SK-N-SH (cell line): ENCODE measurements around the gene KIF13A. TPM values are rescaled to one million over a fixed set of nuclear protein-coding genes. Genes with fewer than 3 reads are reported as not detected.

ENCODE experiments used
- CTCF ChIA-PET: fragments of 300-600, 350-600 bp; formaldehyde crosslinking; extraction: SDS; loops from one replicate; lab custom pipeline; 2021; lab: Yijun Ruan, JAX
- POLR2A ChIA-PET: fragments of 350-600 bp; sonication (Branson Sonifier 250); formaldehyde crosslinking; extraction: SDS; loops from one replicate; lab custom pipeline; 2020; ENCODE audit warnings: antibody characterized with exemption, inconsistent platforms; lab: Yijun Ruan, JAX
- DNase-seq: peaks from one replicate; pipeline ENCODE4 v3.0.0; 2012
- H2AFZ ChIP-seq: fragments of 200-600 bp; sonication (generic); 2 replicates; pipeline ENCODE4 v1.8.1; 2016; ENCODE audit warnings: antibody characterized with exemption, mild to moderate bottlenecking, low read depth
- H3F3A ChIP-seq: fragments of 200-600 bp; sonication (generic); replicated peaks from 2 replicates; pipeline ENCODE3; 2016; ENCODE audit warnings: antibody characterized with exemption, mild to moderate bottlenecking; ENCODE audit not compliant: insufficient read depth
- H3K27ac ChIP-seq, 2 experiments: fragments of 200-500 bp in 1 of 2; fragments of 200-600 bp in 1 of 2; sonication (Bioruptor generic) in 1 of 2; sonication (generic), shearing (Covaris generic) in 1 of 2; 2 replicates each; pipeline versions ENCODE4 v1.5.1 to v1.6.1; 2014 to 2016; ENCODE audit warnings: low read depth in 2 of 2, inconsistent platforms in 1 of 2, low read length in 1 of 2, mild to moderate bottlenecking in 1 of 2, mixed read lengths in 1 of 2
- H3K27me3 ChIP-seq: fragments of 200-600 bp; sonication (generic), shearing (Covaris generic); 2 replicates; pipeline ENCODE4 v1.6.1; 2016; ENCODE audit warnings: mixed run types; ENCODE audit not compliant: insufficient read depth
- H3K36me3 ChIP-seq, 2 experiments: fragments of 200-500 bp in 1 of 2; fragments of 200-600 bp in 1 of 2; sonication (Bioruptor generic) in 1 of 2; sonication (generic) in 1 of 2; replicated peaks in 1 of 2; 2 replicates each; pipeline versions ENCODE3 to v1.5.1; 2014 to 2016; ENCODE audit warnings: low read length in 1 of 2, mild to moderate bottlenecking in 1 of 2; ENCODE audit not compliant: insufficient read depth in 2 of 2, control insufficient read depth in 1 of 2
- H3K4me1 ChIP-seq, 2 experiments: fragments of 200-500 bp in 1 of 2; fragments of 200-600 bp in 1 of 2; sonication (Bioruptor generic) in 1 of 2; sonication (generic), shearing (Covaris generic) in 1 of 2; 2 replicates each; pipeline versions ENCODE4 v1.5.1 to v1.6.1; 2014 to 2016; ENCODE audit warnings: low read depth in 1 of 2, low read length in 1 of 2, mixed run types in 1 of 2; ENCODE audit not compliant: insufficient read depth in 2 of 2, control insufficient read depth in 1 of 2
- H3K4me2 ChIP-seq: fragments of 200-600 bp; sonication (generic), shearing (Covaris generic); 2 replicates; pipeline ENCODE4 v1.6.1; 2017; ENCODE audit warnings: mixed run types
- H3K4me3 ChIP-seq, 2 experiments: fragments of 200-500 bp in 1 of 2; fragments of 200-600 bp in 1 of 2; sonication (Bioruptor generic) in 1 of 2; sonication (generic), shearing (Covaris generic) in 1 of 2; 2 replicates each; pipeline versions ENCODE4 v1.5.1 to v1.8.1; 2014 to 2016; ENCODE audit warnings: low read depth in 2 of 2, inconsistent platforms in 1 of 2, low read length in 1 of 2, mild to moderate bottlenecking in 1 of 2, mixed read lengths in 1 of 2, moderate library complexity in 1 of 2
- H3K79me2 ChIP-seq: fragments of 200-600 bp; sonication (generic); 2 replicates; pipeline ENCODE4 v1.8.1; 2017; ENCODE audit warnings: mild to moderate bottlenecking; ENCODE audit not compliant: insufficient read depth
- H3K9ac ChIP-seq: fragments of 200-600 bp; sonication (generic); 2 replicates; pipeline ENCODE4 v1.6.1; 2017; ENCODE audit warnings: mixed run types
- H3K9me2 ChIP-seq: fragments of 200-600 bp; sonication (generic); 2 replicates; pipeline ENCODE4 v1.6.1; 2017; ENCODE audit warnings: mixed run types
- H3K9me3 ChIP-seq: fragments of 200-600 bp; sonication (generic); 2 replicates; pipeline ENCODE4 v1.6.1; 2017; ENCODE audit warnings: mixed run types, mild to moderate bottlenecking, moderate library complexity
- H4K20me1 ChIP-seq: fragments of 200-600 bp; sonication (generic); 2 replicates; pipeline ENCODE4 v1.6.1; 2017; ENCODE audit warnings: mild to moderate bottlenecking, mixed run types; ENCODE audit not compliant: insufficient read depth
- CTCF ChIP-seq: fragments of 200-600 bp; sonication (generic); IDR thresholded peaks from 2 replicates; pipeline ENCODE4 v1.6.1; 2017; ENCODE audit warnings: antibody characterized with exemption, mild to moderate bottlenecking, moderate library complexity
- EP300 ChIP-seq, 2 experiments: IDR thresholded peaks; 2 replicates each; pipeline versions ENCODE4 v1.4.0 to v1.6.1; 2012; ENCODE audit warnings: borderline replicate concordance in 1 of 2, low read depth in 1 of 2, low read length in 1 of 2
- FOXM1 ChIP-seq: IDR thresholded peaks from 2 replicates; pipeline ENCODE4 v1.4.0; 2012; ENCODE audit warnings: low read depth, mild to moderate bottlenecking
- GABPA ChIP-seq: IDR thresholded peaks from 2 replicates; pipeline ENCODE4 v1.4.0; 2012; ENCODE audit warnings: low read depth, mild to moderate bottlenecking
- GATA2 ChIP-seq: sonication (generic); formaldehyde crosslinking; IDR thresholded peaks from 2 replicates; pipeline ENCODE4 v1.5.0; 2020; ENCODE audit warnings: mild to moderate bottlenecking, missing genetic modification reagents
- MEF2A ChIP-seq: IDR thresholded peaks from 2 replicates; pipeline ENCODE4 v1.4.0; 2012; ENCODE audit warnings: low read depth, borderline replicate concordance
- PBX3 ChIP-seq: IDR thresholded peaks from 2 replicates; pipeline ENCODE4; 2012
- POLR2AphosphoS5 ChIP-seq: IDR thresholded peaks from 2 replicates; pipeline ENCODE4 v1.6.1; 2012; ENCODE audit warnings: low read depth, low read length
- TAF1 ChIP-seq: IDR thresholded peaks from 2 replicates; pipeline ENCODE4 v1.6.1; 2012; ENCODE audit warnings: low read depth, mild to moderate bottlenecking, low read length, moderate library complexity, borderline replicate concordance
- TEAD4 ChIP-seq: IDR thresholded peaks from 2 replicates; pipeline ENCODE4 v1.4.0; 2012; ENCODE audit warnings: mild to moderate bottlenecking, borderline replicate concordance; ENCODE audit not compliant: insufficient read depth
- ZBTB33 ChIP-seq: IDR thresholded peaks from 2 replicates; pipeline ENCODE4 v1.4.0; 2012; ENCODE audit warnings: low read depth, borderline replicate concordance
- WGBS: methylation state at CpG from one replicate; pipeline ENCODE4 v1.1.6; 2017; ENCODE audit warnings: low lambda C conversion rate; 5-methylcytosine and 5-hydroxymethylcytosine counted together
- polyA plus RNA-seq, 3 experiments: library from polyadenylated mRNA; depleted of rRNA; stranded (reverse); fragments of >200 nt; gene quantifications; 2 replicates each; pipeline ENCODE4 v1.2.3, GENCODE V29; 2012

The KIF13A gene
- polyA plus RNA-seq, 1 of the 3 experiments (the other 2 are of a cell fraction) = 18.2 TPM

- TF ChIP-seq ZBTB33 = no peak
Measured at GRCh38 chr6:17999425-17999824, 12.0 kb upstream of the KIF13A start (continued).

DNA sequence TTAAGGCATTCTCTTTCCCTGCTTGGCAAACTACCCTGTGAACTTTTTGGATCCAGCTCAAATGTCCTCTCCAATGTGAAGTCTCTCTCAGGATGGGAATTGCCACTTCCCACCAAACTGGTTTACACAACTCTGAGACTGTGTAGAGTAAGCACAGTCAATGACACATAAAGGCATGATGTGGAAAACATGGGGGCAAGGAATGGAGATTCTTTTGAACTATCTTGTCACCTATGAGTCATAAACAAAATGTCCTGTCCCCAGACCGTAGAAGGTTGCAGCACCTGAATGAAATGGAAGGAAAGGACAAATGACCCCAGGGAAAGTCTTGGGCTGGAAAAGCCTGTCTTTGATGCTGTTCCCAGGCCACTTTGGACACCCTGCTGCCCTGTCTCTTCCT is 11.0 kb upstream of the KIF13A start:
- H3K9me2 ChIP-seq = no peaks in the 10 kb centered on the region
- no peaks in the 10 kb centered on the region for H4K20me1 ChIP-seq
- no peaks in the 10 kb centered on the region for H3K9me3 ChIP-seq
- H3K4me1 ChIP-seq = peaks cover 0 to 4% of the 10 kb centered on the region in 2 experiments; a peak in 1 of 4 replicates
- H3K4me3 ChIP-seq = no peak overlapping the region
- peaks cover 8% of the 10 kb centered on the region for H3F3A ChIP-seq
- CTCF ChIA-PET = no interaction called here
- POLR2A ChIA-PET = no interaction called here
- WGBS = 43% methylated on average over 1 of the region's 1 CpG
- H3K27ac ChIP-seq = no peak overlapping the region
- no peak for TF ChIP-seq GABPA
- no peak for TF ChIP-seq EP300 (IDR thresholded peaks at IDR 0.05; ENCODE audit: borderline replicate concordance in 1 of 2, low read depth in 1 of 2, low read length in 1 of 2)
- TF ChIP-seq TAF1 = no peak
- no peak for TF ChIP-seq MEF2A
- TF ChIP-seq CTCF = no peak
- TF ChIP-seq FOXM1 = no peak
- no peak for TF ChIP-seq TEAD4
- TF ChIP-seq POLR2AphosphoS5 = no peak
- no peak for TF ChIP-seq PBX3
- TF ChIP-seq ZBTB33 = no peak
- TF ChIP-seq GATA2 (CRISPR knock-in tag) = no peak
- no peaks in the 10 kb centered on the region for H3K27me3 ChIP-seq
- H3K79me2 ChIP-seq = no peaks in the 10 kb centered on the region
- H3K36me3 ChIP-seq = no peaks in the 10 kb centered on the region
- no peak for DNase-seq
- H2AFZ ChIP-seq = peak overlapping the region; percentile 17; the same call in 1 of the 2 replicates
- no peak overlapping the region for H3K4me2 ChIP-seq
- no peak overlapping the region for H3K9ac ChIP-seq
